Measurements from ENCODE around the gene CEBPG. TPM values are rescaled to one million over a fixed set of nuclear protein-coding genes. Genes with fewer than 3 reads are reported as not detected.

The CEBPG gene
- total RNA-seq, 1 donor from 2014 or later, result 31.9 TPM

GRCh38 chr19:33350538-33351309, 22.8 kb upstream of the CEBPG start:
- no peak for DNase-seq

DNA sequence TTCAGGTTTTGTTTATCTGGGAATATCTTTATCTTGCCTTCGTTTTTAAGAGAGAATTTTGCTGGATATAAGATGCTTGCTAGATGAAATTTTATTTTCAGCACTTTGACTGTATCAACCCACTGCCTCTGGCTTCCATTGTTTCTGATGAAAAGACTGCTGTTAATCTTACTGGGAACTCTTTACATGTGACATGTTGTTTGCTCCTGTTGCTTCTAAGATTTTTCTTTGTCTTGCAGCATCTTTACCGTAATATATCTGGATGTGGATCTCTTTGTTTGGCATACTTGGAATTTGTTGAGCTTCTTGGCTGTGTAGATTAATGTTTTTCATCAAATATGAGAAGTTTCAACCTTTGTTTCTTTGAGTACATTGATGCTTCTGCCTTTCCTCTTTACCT, 18.0 kb upstream of the CEBPG start:
- DNase-seq, result no peak

DNA sequence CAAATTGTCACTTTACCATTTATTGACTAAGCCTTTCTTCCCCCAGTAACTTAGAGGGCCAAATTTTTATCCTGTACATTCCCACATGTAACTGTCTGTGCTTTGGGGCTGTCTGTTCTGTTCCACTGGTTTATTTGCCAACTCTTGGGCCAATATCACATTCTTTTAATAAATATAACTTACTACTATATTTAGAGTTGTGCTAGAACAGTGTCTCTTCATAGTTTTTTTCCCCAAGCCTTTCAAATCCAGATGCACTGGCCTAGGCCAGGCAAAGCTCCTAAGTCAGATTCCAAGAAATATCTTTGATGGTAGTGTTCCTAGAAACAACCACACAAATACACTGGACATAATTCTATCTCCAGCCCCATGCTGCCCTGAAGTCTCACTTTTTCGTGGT, 16.0 kb upstream of the CEBPG start:
- no peak for DNase-seq

DNA sequence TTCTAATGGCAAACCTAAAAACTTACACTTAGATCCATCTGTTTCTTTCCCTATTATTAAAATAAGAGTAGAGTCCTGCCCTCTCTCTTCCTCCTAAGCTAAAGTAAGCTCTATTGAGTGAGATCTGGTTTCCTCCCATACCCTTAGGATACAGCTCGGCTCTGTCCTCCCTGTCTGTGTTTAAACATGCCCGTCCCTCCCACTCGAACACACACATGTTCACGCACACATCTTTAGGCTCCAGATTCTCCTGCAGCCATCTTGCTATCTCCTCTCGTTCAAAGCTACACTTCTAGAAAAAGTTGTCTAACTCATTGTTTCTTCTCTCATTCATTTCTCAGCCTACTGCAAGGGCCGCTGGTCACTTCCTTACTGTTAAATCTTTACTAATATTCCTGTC, 15.1 kb upstream of the CEBPG start:
- DNase-seq, result peak; percentile 48

DNA sequence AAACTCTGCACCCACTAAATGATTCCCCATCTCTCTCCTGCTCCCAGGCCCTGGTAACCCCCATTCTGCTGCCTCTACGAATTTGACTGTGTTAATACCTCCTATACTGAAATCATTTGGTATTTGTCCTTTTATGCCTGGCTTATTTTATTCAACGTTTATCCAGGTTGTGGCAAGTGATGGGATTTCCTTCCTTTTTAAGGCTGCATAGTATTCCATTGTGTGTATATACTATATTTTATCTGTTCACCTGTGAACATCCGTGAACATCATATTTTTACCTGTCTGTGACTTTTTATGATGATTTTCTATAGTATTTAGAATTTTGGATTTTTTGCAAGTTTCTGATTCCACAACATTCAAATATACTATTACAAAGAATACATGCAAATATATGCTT, 13.9 kb upstream of the CEBPG start:
- no peak for DNase-seq

DNA sequence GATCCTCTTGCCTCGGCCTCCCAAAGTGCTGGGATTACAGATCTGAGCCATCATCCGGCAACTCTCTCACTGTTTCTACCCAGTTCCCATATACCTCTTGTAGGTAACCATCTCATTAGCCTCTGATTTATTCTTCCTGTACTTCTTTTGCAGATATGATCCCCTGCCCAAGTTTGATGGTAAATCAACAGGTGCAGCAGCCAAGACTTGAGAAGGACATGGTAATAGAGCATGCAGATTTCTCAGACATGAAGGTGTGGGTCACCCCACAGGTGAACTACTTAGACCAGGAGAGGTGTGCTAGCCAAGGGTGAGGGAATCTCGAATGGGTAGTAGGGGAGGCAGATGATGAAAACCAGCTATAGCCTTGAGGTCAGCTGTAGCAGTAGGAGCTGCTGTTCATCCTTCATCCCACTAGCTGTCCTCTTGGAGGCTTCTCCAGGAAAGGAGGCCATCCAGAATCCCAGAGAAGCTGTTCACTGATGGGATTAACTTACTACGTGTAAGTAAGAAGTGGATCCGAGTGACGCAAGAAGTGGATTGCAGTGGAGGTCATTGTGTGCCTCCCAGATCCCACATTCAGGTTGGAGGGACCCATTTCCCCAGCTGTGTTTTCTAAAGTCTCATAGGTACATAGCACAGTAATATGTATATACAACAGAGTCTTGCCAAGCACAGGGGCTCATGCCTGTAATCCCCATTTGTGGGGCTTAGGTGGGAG, 10.8 kb upstream of the CEBPG start:
- DNase-seq, result no peak

- no peak for DNase-seq
These were observed 10.0 kb upstream of the CEBPG start for GRCh38 chr19:33363476-33363875.

GRCh38 chr19:33365691-33366090, 7.8 kb upstream of the CEBPG start:
- no peak for DNase-seq

DNA sequence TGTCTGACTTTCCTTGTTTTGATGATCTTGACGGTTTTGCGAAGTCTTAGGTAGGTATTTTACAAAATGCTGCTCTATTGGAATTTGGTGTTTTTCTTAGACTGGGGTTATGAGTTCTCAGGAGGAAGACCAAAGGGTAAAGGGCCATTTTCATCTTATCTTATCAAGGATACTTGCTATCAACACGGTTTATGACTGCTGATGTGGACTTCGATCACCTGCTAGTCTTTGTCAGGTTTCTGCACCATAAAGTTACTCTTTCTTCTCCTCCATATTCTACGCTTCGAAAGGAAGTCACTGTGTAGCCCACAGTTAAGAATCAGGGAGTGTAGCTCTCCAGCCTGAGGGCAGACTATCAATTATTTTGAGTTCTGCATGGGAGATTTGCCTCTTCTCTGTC, 7.4 kb upstream of the CEBPG start:
- no peak for DNase-seq

DNA sequence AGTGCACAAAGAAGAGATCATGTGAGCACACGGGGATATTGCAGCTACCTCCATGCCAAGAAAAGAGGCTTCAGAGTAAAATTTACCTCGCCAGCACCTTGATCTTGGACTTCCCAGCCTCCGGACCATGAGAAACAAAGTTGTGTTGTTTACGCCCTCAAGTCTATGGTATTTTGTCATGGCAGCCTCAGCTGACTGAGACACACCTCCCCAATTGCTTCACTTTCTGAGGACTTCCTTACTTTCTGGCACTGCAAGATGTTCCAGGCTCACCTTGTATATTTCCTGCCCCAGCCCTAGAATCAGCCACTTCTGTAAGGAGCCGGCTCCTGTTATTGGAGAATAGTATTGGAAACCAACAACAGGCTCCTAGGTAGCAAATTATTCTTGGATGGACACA, 6.6 kb upstream of the CEBPG start:
- no peak for DNase-seq

DNA sequence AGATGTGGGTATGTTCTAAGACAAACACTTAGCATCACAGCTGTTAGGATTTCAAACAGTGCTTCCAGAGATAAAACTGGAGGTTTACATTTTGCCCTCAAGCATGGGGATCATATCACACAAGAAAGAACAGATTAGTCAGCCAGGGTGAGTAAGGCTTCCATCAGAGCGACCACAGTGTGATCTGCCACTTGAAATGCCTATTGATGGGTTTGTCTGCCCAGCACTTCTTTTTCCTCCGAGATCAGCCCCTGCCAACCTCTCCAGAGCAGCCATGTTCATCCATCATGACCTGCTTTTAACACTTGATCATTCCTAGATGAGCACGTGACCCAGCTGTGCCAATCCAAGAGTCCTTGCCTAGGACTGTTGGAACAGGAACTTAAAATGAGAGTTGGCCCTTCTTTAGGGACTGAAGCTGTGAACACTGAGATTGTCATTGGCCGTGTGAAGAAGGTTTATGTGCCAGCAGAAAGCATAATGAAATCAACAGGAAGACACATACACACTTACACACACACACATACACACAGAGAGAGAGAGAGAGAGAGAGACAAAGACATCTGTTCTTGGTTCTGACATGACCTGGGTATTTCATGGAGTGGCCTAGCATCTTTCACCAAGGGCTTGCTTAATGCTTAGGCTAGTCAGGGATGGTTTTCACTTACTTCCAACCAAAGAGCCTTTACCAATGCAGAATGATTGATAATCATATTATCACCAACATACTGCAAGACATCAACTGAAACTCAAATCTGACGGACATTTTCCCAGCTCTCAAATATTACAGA, 5.2 kb upstream of the CEBPG start:
- peak; percentile 19 for DNase-seq

DNA sequence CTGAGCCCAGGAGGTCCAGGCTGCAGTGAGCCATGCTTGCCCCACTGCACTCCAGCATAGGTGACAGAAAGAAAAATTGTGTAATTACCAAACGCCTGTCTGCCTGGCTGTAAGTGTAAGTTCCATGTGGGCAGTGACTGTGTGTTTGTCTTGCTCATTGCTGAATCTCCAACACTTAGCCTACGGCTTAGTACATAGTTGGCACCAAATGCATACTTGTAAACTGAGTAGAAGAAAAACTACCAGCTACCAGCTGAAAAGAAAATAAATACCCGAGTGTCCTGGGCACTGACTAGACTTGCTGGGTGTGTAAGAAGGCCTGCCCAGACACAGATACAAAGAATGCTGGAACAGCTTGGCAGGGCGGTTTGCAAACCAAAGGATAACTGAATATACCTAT, 2.7 kb upstream of the CEBPG start:
- peak; percentile 22 for DNase-seq

- peak; percentile 67 for DNase-seq
These were observed 766 bp downstream of the CEBPG start for GRCh38 chr19:33374236-33374714.

DNA sequence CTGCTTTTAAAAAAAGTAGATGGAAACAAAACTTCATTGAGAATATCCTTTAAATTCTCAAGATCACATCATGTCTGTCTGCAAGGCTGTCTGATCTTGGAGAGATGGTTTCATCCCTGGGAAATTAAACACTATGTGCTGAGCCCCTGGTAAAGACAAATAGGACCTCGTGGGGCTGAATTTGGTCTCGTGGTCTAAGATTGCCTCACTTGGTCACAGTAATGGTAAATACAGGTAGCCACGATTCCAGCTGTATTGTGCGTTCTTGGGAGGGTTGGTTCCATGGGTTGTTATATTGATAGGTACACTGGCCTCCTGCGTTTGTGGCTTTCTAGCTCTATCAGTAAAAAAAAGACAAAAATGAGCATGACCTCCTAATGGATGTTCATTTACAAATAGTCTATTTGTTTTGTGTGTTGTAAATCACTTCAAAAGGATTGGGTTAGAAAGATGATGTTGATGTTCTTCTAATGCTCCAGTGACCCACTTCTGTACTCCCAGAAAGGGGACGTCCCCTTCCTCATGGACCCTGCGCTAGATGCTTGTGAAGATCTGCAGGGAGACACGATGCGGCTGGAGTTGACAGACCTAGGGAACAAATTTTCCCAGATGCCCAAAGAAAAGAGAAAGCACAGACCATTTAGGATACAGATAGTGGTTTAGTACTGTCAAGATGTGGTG, 1.8 kb downstream of the CEBPG start:
- DNase-seq, result no peak

- no peak for DNase-seq
These were observed 2.3 kb downstream of the CEBPG start for GRCh38 chr19:33375837-33376159.

GRCh38 chr19:33376423-33376822, 2.9 kb downstream of the CEBPG start:
- DNase-seq, result no peak

DNA sequence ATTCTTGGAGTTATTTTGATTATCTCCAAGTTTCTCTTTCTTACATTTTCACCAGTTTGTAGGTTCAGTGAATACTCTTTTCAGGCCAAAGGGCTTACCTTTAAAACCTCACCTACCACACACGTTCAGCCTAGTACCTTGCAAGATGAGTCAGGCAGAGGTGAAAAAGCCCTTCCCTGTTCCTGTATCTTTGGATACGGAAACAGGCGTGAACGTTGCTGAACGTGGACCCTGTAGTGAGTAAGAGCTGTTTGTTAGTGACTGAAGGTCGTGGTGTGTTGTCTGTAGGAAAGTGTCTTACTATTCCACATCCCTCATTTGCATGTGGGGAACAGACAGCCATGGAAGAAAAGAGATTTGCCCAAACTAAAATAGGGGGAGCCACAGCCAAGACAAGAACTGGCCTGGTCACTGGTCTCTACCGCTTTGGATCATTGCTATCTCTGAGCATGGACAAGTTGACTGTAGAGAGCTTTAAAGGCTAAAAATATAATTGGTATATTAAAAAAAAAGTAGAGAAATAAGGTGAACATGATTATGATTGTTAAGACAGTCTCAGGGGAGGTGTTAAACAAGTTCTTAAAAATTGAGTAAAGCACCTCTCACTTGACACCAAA, 3.5 kb downstream of the CEBPG start:
- DNase-seq, result no peak

GRCh38 chr19:33377586-33378475, 4.3 kb downstream of the CEBPG start:
- DNase-seq, result peak; percentile 20

DNA sequence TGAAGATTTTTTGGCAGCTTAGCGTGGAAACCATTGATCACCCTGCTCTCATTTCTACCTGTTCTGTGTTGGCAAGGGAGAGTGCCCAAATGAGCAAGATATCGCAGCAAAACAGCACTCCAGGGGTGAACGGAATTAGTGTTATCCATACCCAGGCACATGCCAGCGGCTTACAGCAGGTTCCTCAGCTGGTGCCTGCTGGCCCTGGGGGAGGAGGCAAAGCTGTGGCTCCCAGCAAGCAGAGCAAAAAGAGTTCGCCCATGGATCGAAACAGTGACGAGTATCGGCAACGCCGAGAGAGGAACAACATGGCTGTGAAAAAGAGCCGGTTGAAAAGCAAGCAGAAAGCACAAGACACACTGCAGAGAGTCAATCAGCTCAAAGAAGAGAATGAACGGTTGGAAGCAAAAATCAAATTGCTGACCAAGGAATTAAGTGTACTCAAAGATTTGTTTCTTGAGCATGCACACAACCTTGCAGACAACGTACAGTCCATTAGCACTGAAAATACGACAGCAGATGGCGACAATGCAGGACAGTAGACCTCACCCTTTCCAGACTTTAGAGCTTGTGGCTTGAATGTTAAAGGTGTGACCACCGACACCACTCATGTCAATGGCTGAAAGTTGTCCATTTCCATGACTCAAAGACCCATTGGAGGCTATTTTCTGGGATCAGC, 5.8 kb downstream of the CEBPG start:
- no peak for DNase-seq

GRCh38 chr19:33381101-33381500, 7.6 kb downstream of the CEBPG start:
- DNase-seq, result no peak
